Ectodermal cell (in vitro differentiated cells): ENCODE measurements around the gene GOLGA8F. TPM values are rescaled to one million over a fixed set of nuclear protein-coding genes. Genes with fewer than 3 reads are reported as not detected.
"Not testable (repeated sequence)": the region's sequence is repeated elsewhere in the genome, so short reads cannot be mapped to it uniquely, and the experiment has no call there.

Source experiments
- H3K27ac ChIP-seq: 2 replicates; pipeline ENCODE4 v1.7.0; 2013; ENCODE audit warnings: mild to moderate bottlenecking, low read depth, low read length; ENCODE audit not compliant: insufficient read depth, poor library complexity, severe bottlenecking
- H3K27me3 ChIP-seq: 2 replicates; pipeline ENCODE4 v1.7.0; 2013; ENCODE audit warnings: mild to moderate bottlenecking, low read length; ENCODE audit not compliant: insufficient read depth, control insufficient read depth, poor library complexity, severe bottlenecking
- H3K36me3 ChIP-seq: one replicate; pipeline ENCODE4 v1.7.0; 2013; ENCODE audit warnings: low read length; ENCODE audit not compliant: control insufficient read depth, insufficient read depth
- H3K4me1 ChIP-seq: one replicate; pipeline ENCODE4 v1.7.0; 2013; ENCODE audit warnings: low read length; ENCODE audit not compliant: control insufficient read depth, insufficient read depth
- H3K4me3 ChIP-seq: 2 replicates; pipeline ENCODE4 v1.7.0; 2013; ENCODE audit warnings: low read depth, low read length, control low read depth; ENCODE audit not compliant: insufficient read depth
- H3K9me3 ChIP-seq: 2 replicates; pipeline ENCODE4 v1.7.0; 2013; ENCODE audit warnings: mild to moderate bottlenecking, low read length, moderate library complexity; ENCODE audit not compliant: control insufficient read depth
- WGBS, 2 experiments: methylation state at CpG; one replicate each; pipeline ENCODE4 v1.1.7; 2013; ENCODE audit warnings: missing lambda C conversion rate in 2 of 2; 5-methylcytosine and 5-hydroxymethylcytosine counted together
- polyA plus RNA-seq, 4 experiments: library from polyadenylated mRNA; stranded (reverse); fragments of 50-300 nt; gene quantifications; one replicate each; pipeline ENCODE4 v1.2.3, GENCODE V29; 2013

GOLGA8F gene, protein sequence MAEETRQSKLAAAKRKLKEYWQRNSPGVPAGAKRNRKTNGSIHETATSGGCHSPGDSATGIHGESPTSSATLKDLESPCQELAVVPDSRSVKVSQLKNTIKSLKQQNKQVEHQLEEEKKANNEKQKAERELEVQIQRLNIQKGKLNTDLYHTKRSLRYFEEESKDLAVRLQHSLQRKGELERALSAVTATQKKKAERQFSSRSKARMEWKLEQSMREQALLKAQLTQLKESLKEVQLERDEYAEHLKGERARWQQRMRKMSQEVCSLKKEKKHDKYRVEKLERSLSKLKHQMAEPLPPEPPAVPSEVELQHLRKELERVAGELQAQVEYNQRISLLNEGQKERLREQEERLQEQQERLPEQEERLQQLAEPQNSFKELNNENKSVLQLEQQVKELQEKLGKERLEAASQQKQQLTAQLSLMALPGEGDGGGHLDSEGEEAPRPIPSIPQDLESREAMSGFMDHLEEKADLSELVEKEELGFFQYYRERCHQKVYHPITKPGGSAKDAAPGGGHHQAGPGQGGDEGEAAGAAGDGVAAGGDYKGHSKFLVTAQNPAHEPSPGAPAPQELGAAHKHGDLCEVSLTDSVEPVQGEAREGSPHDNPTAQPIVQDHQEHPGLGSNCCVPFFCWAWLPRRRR
- not detected for polyA plus RNA-seq (2013, experiment 1 of 4)
- not detected for polyA plus RNA-seq (2013, experiment 2 of 4)
- not detected for polyA plus RNA-seq (2013, experiment 3 of 4)
- not detected for polyA plus RNA-seq (2013, experiment 4 of 4)

DNA sequence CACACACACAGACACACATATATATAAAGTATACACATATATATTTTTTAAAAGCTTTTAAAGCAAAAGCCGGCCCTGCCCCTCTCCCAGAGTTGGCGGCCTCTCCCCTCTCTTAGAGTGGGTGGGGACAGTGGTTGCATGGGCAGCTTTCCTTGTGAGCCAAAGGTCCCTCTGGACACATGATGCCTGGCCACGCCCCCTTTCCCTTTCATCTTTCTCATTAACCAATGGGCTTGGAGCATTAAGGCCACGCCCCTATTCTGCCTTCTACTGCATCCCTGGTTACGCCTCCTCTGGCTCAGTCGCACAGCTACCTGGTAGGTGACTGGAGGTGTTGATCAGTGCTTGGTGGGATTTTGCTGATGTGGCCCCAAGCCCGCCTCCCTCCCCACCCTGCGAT, at the start of gene GOLGA8F:
GOLGA8F (plus strand) TSS at position 301 of the 400 bp plus-strand sequence; CDS start at position 399, 98 bp downstream.
- not testable (repeated sequence) for H3K4me3 ChIP-seq
- no CpG with 5 or more reads among the region's 8 CpGs for WGBS, 2 experiments

DNA sequence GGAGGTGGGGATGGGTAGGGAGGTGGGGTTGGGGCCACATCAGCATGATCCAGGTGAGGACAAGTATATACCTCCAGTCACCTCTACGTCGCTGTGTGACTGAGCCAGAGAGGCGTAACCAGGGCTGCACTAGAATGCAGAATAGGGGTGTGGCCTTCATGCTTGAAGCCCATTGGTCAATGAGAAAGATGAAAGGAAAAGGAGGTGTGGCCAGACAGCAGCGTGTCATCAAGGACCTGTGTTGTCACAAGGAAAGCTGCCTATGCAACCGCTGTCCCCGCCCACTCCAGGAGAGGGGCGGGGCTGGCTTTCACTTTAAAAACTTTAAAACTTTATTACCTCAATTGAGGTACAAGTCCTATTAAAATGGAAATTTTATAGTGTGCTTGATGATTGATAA, 20.5 kb upstream of the GOLGA8F start, which contains the start of gene GOLGA6L24:
GOLGA6L24 (minus strand) TSS at position 101 of the 400 bp plus-strand sequence; CDS start at position 40, 61 bp downstream.
- not testable (repeated sequence) for H3K27ac ChIP-seq, H3K36me3 ChIP-seq, H3K4me1 ChIP-seq, H3K4me3 ChIP-seq, H3K27me3 ChIP-seq, H3K9me3 ChIP-seq
- WGBS, 2 experiments = no CpG with 5 or more reads among the region's 7 CpGs

More for the DNA sequence above, at the start of gene GOLGA8F:
- not testable (repeated sequence) for H3K27me3 ChIP-seq, H3K4me1 ChIP-seq, H3K27ac ChIP-seq, H3K9me3 ChIP-seq, H3K36me3 ChIP-seq

DNA sequence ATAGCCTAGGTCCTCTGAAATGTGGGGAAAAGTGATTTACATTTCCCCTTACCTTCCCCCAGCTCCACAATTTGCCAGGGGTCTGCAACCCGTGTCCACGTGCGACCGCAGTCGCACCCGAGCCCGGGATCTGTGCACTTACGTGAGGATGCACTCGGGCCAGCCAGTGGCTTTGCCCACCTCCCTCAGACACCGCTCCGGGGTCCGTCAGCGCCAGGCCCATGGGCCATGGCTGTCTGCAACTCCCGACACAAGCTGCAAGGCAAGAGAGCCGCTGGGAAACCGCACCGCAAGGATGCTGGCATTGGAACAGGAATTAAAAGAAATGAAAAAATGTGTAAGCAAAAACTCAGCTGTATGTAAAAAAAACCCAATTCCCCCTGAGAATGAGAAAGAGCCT, 13.0 kb upstream of the GOLGA8F start:
- not testable (repeated sequence) for H3K27me3 ChIP-seq, H3K27ac ChIP-seq, H3K4me1 ChIP-seq, H3K9me3 ChIP-seq, H3K36me3 ChIP-seq, H3K4me3 ChIP-seq
- WGBS, 2 experiments = 95% methylated on average over 4 of the region's 17 CpGs; no CpG with 5 or more reads in 1 of the 2 experiments

DNA sequence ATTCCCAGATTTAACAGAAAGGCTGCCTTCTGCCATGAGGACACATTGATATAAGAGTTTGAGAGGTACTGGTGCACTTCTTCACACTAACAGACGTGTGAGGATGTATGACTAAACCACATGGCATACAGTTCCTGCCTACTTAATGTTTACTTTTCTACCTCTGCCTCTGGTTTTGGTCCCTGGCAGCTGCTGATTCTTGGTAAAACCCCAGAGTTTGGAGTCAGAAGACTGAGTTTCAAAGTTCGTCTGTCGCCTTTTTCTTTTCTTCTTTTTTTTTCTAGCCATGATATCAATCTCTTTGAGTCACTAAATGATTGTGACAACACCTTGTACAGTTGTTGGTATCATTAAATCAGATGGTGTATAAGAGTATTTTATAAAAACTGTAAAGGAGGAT, 1.6 kb downstream of the GOLGA8F start:
- H3K4me3 ChIP-seq, H3K9me3 ChIP-seq, H3K36me3 ChIP-seq, H3K27me3 ChIP-seq, H3K27ac ChIP-seq, H3K4me1 ChIP-seq: not testable (repeated sequence)
- WGBS, 2 experiments = no CpG with 5 or more reads among the region's 3 CpGs

DNA sequence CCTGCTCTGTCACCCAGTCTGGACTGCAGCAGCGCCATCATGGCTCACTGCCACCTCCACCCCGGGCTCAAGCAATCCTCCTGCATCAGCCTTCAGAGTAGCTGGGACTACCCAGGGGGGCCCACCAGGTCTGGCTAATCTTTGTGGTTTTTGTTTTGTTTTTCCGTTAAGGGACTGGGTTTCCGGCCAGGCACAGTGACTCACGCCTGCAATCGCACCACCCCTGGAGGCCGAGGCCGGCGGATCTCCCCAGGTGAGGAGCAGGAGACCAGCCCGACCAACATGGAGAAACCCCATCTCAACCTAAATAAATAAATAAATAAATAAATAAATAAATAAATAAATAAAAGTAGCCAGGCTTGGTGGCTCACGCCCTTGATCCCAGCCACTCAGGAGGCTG, 17.6 kb downstream of the GOLGA8F start:
- H3K9me3 ChIP-seq, H3K4me1 ChIP-seq, H3K4me3 ChIP-seq, H3K36me3 ChIP-seq, H3K27ac ChIP-seq, H3K27me3 ChIP-seq: not testable (repeated sequence)
- no CpG with 5 or more reads among the region's 11 CpGs for WGBS, 2 experiments

DNA sequence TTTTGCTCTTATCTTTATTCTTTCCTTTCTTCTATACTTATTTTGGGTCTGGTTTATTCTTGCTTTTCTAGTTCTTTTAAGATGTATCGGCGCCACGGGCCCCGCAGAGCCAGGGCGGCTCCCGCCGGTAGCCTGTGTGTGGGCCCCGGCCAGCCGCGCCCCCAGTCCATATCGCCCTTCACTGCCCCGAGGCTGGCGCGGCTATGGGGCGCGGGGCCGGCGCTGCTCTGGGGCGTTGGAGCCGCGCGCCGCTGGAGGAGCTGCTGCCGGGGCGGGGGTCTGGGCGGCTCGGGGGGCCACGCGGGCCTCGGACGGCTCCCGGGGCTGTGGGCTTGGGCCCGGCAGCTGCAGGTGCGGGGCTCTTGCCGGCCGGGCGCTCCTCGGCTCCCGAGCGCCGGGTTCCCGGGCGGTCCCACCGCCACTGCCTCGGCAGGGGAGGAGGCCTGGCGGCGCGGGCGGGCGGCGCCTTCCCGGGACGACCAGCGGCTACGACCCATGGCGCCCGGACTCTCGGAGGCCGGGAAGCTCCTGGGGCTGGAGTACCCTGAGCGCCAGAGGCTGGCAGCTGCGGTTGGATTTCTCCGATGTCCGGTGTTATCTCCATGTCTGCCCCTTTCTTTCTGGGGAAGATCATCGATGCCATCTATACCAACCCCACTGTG, 24.4 kb downstream of the GOLGA8F start:
- not testable (repeated sequence) for H3K4me1 ChIP-seq, H3K4me3 ChIP-seq, H3K27ac ChIP-seq, H3K36me3 ChIP-seq, H3K9me3 ChIP-seq, H3K27me3 ChIP-seq
- no CpG with 5 or more reads among the region's 64 CpGs for WGBS, 2 experiments

DNA sequence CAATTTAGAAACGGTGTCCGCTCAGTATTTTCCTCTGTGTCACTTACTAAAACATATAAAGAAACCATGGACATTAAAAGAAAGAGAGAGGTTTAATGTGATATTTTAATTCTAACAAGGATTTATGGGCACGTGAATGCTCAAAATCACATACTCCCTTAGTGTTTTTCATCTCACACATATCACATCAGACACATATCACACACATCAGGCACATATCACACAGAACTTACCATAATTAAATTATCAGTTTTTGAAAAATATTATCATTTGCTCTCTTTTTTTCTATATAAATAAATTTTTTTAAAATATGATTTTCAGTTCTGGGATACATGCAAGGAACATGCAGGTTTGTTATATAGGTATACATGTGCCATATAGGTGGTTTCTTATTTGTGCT, 42.0 kb downstream of the GOLGA8F start:
- H3K36me3 ChIP-seq, H3K4me3 ChIP-seq, H3K4me1 ChIP-seq, H3K27me3 ChIP-seq, H3K9me3 ChIP-seq, H3K27ac ChIP-seq: not testable (repeated sequence)
- 85 to 100% methylated on average over 1 of the region's 3 CpGs for WGBS, 2 experiments

DNA sequence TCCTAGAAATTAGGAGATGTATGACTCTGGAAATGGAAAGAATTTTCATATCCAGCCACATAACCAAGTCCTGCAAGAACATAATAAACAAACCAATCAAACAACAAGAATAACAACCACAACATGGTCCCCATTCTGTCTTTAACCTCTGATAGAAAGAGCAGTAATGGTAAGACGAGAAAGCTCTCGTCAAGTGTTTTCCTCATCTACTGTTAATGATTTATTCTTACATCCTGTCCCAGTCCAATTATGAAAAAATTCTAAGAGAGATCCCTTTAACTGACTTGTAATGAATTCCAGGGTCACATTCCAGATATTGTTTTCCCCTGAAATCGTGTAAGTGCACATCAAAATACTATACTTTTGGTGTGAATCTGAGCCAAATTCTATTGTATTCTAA, 57.1 kb downstream of the GOLGA8F start:
- not testable (repeated sequence) for H3K36me3 ChIP-seq, H3K4me1 ChIP-seq, H3K27me3 ChIP-seq, H3K27ac ChIP-seq, H3K4me3 ChIP-seq, H3K9me3 ChIP-seq
- WGBS, 2 experiments = no CpG with 5 or more reads among the region's 3 CpGs
